Iris pigment epithelial cell (primary cell): ENCODE data around the gene WDR45B.

Experiments used
- DNase-seq: peaks from one replicate; pipeline ENCODE4 v3.0.0-alpha.2; 2011; ENCODE audit warnings: low read depth

Gene WDR45B

GRCh38 chr17:82648165-82648668 is at the start of gene WDR45B:
WDR45B (minus strand) TSS chr17:82648444; CDS start chr17:82648340, 104 bp downstream.
- DNase-seq = peak; percentile 99

GRCh38 chr17:82697808-82698064 is 49.5 kb upstream of the WDR45B start:
- DNase-seq = no peak

GRCh38 chr17:82696916-82697807 is 48.9 kb upstream of the WDR45B start:
- DNase-seq = peak; percentile 20

GRCh38 chr17:82696259-82696658 is 48.0 kb upstream of the WDR45B start:
- no peak for DNase-seq

- no peak for DNase-seq
Measured at GRCh38 chr17:82694647-82695046, 46.4 kb upstream of the WDR45B start.

GRCh38 chr17:82693168-82693867 is 45.1 kb upstream of the WDR45B start:
- no peak for DNase-seq

GRCh38 chr17:82692268-82692667 is 44.0 kb upstream of the WDR45B start:
- DNase-seq = no peak

- DNase-seq = no peak
Measured at GRCh38 chr17:82691714-82692113, 43.5 kb upstream of the WDR45B start.

- no peak for DNase-seq
Measured at GRCh38 chr17:82690786-82691489, 42.7 kb upstream of the WDR45B start.

GRCh38 chr17:82689077-82689476 is 40.8 kb upstream of the WDR45B start:
- DNase-seq = no peak

- DNase-seq = no peak
Measured at GRCh38 chr17:82687871-82688270, 39.6 kb upstream of the WDR45B start.

- DNase-seq = no peak
Measured at GRCh38 chr17:82687375-82687861, 39.2 kb upstream of the WDR45B start.

GRCh38 chr17:82686366-82687324 is 38.4 kb upstream of the WDR45B start:
- DNase-seq = no peak

GRCh38 chr17:82685291-82685690 is 37.0 kb upstream of the WDR45B start:
- DNase-seq = no peak

GRCh38 chr17:82684228-82684841 is 36.1 kb upstream of the WDR45B start:
- no peak for DNase-seq

- DNase-seq = no peak
Measured at GRCh38 chr17:82683534-82683933, 35.3 kb upstream of the WDR45B start.

GRCh38 chr17:82681547-82681946 is 33.3 kb upstream of the WDR45B start:
- no peak for DNase-seq

GRCh38 chr17:82679586-82680465 is 31.6 kb upstream of the WDR45B start:
- DNase-seq = no peak

- no peak for DNase-seq
Measured at GRCh38 chr17:82678265-82678891, 30.1 kb upstream of the WDR45B start.
